ENCODE data around the gene EPHA2. TPM values are rescaled to one million over a fixed set of nuclear protein-coding genes. Genes with fewer than 3 reads are reported as not detected.
"Not testable (repeated sequence)": the region's sequence is repeated elsewhere in the genome, so short reads cannot be mapped to it uniquely, and the experiment has no call there.

The EPHA2 gene
- polyA plus RNA-seq, 12 donors = 4.3 to 15.3 (median 6.5) TPM; not detected in 1

DNA sequence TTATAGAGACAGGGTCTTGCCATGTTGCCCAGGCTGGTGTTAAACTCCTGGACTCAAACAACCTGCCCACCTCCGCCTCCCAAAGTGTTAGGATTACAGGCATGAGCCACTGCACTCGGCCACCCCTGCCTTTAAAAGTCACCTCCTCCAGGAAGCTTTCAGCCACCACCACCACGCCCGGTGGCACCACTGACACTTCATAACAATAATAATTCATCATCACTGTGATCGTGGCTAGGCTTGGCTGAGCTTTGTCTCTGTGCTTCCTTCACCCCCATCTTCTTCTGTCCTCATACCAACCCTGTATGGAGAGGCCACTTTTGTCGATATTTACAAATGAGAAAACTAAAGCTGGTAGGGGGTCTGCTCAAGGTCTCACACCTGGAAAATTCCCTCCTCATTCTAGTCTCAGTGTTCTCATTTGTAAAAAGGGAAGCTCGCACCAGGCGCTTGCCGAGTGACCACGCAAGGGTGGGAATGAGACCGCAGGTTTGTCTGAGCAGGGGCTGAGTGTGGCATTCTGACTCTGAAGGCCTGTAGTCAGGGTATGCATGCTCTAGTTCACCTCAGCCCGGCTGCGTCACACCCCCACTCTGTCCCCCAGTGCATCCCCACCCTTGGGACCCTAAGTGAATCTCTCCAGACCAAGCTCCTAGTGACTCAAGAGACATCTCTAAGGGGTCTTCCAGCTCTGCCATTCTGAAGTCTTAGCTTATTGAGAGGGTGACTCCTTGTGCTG lies 12.9 kb upstream of the EPHA2 start:
- no peak for DNase-seq

DNA sequence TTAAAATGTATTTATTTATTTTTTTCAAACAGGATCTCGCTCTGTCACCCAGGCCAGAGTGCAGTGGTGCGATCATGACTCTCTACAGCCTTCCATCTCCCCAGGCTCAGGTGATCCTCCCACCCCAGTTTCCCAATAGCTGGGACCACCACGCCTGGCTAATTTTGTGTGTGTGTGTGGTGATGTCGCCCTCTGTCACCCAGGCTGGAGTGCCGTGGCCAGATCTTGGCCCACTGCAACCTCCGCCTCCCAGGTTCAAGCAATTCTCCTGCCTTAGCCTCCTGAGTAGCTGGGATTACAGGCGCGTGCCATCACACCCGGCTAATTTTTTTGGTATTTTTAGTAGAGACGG lies 12.3 kb upstream of the EPHA2 start:
- not testable (repeated sequence) for DNase-seq

DNA sequence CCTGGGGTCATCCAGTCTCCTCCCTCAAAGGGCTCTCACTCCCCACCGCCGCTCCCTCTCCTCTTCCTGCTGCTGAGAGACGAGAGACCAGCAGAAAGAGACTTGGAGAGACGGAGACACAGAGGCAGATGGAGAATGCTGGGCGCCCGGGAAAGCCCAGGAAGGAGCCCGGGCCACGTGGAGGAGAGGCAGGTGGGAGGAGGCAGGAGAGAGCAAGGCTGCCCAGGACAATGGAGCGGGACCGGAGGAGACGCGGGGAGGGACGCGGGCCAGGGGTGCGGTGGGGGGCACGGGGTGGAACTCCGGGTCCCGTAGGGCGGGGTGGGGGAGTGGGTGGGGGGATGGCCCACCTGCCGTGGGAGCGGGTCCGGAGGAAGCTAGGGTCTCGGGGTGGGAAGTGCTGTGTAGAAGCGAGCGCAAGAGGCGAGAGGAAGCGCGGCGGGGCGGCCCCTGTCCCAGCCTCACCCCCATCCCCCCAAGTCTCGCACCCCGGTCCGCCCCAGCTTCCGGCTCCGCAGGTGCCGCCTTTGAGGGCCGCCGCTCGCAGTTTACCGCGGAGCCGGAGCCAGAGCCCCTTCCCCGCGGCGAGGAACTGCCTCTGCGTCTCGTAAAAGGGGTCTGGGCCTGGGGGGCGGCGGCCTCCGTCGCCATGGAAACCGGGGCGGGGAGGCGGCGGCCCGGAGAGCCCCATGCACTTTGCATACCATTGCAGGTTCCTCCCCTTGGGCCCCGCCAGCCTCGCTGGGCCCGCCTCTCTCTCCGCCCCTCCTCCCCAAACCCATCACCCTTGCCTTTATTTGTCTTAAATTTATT lies 11.7 kb upstream of the EPHA2 start:
- no peak for DNase-seq

DNA sequence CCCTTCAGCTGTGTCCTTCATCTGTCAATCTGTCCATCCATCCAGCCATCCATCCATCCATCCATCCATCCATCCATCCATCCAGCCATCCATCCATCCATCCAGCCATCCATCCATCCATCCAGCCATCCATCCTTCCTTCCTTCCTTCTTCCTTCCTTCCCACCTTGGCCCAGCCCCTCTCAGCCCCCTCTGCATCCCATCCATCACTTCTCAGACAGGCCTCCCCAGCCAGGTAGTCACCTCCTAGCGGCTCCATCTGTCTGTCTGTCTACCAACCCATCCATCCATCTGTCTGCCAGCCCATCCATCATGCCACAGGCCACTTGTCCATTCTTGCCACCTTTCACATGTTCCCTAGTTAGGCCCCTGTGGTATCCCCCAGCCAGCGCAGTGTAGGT lies 10.2 kb upstream of the EPHA2 start:
- DNase-seq = no peak

DNA sequence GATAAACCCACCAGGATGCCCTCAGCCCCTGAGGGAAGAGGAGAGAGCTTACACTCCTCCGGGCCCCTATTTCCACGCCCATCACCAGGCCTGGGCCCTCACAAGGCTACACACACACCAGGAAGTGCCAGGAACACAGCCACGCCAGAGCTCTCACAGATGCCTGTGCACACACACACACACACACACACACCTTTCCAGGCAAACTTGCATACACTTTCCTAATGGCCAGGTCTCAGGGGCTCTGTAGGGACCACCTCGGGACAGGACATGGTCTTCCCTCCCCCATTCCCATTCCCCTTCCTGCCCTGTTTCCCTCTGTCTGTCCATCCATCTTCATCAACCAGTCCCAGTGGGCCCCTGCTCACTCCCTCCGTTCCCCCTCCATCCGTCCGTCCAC lies 9.7 kb upstream of the EPHA2 start:
- no peak for DNase-seq

DNA sequence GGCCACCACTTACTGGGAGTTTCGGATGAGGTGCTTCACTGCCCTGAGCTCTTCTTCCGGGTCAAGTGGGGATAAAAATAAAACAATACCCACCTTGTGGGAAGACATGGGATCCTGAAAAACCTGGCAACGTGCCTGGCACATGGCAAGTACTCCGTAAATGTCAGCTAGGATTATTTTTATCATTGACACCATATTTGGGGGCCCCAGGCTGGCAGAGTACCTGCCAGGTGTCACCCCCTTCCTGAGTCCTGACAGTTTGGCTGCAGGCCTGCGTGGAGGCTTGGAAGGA lies 9.2 kb upstream of the EPHA2 start:
- no peak for DNase-seq

DNA sequence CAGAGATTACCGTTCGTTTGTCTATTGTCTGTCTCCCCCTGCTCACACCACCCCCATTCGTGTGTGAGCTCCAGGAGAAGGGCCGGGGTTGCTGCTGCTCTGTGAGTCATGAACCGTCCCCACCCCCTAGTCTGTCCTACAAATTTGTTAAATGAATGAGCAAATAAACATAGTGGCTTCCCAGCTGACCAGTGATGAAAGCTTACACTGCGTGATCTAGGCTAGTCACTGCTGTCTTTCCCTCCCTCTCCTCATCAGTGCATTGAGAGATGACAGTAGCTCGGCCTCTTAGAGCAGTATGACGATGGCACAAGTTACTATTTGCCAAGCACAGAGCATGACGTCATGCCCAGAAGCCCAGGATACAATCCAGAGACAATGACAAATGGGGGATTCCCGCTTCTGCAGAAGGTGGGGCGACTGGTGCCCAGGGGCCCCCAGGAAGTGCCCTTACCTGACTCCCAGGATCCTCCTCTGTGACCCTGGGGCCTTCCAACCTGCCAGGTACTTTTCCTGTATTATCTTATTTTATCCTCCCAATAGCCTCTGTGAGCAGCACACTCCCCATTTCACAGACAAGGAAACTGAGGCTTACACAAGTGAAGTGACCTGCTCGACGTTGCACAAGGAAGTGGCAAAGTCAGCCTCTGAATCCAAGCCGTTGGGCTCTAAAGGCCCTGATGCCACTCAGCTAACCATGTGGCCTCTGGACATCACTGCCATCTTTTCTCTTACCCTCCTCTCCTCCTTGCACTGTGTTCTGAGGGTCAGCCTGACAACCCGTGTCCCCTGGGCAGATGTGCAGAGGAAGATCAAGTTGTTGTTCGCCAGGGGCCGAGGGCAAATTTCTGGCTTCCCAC lies 8.6 kb upstream of the EPHA2 start:
- no peak for DNase-seq

DNA sequence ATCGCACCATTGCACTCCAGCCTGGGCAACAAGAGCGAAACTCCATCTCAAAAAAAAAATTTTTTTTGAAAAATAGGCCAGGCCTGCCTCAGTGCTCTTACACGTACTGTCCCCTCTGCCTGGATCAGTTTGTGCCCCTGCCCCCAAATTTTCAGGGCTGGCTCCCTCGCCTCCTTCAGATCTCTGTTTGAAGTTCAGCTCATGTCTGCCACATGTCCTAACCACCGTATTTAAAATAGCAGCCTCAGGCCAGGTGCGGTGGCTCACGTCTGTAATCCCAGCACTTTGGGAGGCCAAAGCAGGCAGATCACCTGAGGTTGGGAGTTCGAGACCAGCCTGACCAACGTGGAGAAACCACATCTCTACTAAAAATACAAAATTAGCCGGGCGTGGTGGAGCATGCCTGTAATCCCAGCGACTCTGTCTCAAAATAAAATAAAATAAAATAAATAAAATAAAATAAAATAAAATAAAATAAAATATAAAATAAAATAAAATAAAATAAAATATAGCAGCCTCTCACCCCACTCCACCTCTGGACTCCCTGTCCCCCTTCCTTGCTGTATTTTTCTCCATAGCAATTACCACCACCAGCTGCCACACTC lies 7.8 kb upstream of the EPHA2 start:
- DNase-seq = not testable (repeated sequence)

DNA sequence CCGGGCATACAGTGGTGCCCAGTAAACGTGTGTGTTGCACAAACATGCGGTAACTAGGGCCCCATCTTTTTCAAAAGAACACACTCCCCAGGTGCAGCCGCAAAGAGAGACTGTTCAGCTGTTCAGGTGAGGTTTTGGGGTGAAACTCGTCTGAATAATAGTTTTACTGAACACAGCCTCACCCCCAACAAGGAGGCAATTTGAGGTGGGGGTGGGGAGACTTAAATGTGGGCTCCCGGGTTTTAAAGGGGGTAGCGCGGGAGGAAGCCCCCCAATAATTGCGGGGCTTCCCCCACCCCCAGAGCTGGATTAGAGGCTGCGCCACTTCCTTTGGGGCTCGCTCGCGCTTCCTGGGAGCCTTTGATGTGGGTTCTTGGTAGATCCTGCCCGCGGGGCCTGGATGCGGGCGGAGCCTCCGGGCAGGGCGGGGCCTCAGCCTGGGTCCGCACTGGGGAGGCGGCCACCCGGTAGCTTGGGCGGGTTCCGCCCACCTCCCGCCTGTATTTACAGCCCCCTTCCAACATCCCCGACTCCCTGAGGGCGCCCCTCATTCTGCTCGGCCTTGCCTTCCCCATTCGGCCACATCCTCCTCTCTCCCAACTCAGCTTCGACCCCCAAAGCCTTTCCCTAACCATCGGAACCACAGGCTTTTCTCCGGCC lies 6.4 kb upstream of the EPHA2 start:
- DNase-seq = no peak

DNA sequence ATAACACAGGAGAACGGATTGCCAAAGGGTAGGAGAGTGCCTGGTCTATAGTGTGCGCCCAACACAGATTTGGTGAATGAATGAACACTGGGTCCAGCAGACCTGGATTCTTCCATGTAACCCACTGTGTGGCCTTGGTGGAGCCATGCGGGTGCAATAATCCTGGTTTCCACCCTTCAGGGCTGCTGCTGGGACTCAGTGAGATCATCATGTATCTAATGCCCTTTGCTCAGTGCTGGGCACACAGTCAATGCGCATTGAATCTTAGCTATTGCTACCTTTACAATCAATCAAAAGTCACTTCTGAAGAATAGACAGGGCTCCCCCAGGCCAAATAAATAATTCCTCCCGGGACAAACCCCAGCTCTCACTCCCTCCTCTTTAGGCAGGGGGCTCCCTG lies 5.8 kb upstream of the EPHA2 start:
- DNase-seq = no peak

DNA sequence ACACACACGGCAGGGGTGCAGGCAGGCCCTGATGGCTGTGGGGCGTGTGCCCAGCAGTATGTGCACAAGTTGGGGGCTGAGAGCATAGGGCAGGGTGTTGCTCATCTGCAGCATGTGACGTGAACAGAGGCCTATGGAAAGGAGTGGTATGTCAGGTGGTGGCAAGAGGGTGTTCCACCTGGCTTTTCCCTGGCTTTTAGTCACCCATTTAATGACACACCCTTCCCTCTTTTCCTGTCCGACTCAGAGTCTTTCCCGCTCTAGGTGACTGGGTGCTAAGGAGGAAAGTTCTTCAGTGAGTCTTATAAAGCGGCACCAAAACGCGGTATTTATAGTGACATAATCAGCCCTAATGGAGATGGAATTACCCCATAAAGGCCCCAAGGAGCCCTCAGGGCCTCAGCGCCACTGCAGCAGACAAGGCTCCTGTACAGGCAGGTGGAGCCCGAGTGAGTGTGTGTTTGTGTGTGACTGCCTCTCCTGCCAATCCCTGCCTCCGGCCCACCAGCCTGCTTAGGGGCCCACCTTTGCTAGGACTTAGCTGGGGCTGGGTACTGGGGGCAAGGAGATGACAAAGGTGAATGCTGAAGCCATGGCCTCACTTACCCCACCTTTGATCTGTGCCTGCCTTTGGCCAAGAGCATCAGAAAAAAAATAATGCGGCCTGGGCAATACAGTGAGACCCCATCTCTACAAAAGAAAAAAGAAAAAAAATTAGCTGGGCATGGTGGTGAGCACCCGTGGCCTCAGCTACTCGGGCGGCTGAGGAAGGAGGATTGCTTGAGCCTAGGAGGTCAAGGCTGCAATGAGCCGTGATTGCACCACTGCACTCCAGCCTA lies 3.3 kb upstream of the EPHA2 start:
- DNase-seq = no peak

DNA sequence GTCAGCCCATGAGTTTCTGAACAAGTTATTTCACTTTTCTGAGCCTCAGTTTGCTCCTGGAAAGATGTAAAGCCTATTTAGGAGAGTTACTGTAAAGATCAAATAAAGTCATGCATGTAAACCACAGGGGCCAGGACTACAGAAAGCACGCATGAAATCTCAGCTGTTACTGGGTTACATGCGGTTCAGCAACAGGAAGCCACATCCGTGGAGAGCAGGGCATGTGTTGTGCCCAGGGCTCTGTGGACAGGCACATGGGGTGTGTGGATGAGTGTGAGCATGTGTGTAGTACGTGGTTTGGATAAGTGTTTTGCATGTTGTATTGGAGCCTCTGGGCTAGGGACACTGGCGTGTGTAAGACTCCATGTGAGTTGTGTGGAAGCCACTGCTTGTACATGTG lies 2.2 kb upstream of the EPHA2 start:
- DNase-seq = no peak

DNA sequence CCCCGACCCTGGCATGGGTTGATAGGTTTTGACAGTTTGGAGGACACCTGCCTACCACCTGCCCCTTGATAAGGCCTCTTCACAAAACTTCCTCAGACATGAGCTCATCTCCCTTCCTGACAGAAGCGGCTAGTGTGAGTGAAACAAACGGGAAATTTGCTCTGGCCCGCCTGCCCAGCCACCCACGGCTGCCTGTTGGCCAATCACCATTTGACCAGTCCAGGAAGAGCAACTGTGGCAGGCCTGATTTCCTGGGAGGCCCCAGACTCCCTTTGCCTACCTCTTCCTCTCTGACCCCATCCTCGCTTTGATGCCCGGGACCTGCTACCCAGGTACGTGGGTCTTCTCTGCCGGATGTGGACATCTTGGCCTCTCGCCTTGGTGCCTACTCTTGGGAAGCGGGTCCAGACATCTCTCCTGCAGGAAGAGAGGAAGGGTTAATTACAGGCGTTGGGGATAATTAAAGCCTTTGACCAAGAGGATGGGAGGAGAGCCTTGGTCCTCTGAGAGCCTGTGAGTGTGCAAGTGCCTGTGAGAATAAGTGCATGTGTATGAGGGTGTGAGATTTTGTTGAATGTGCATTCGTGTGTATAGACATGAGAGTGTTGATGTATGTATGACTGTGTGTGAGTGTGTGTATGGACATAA lies 1.1 kb upstream of the EPHA2 start:
- no peak for DNase-seq

DNA sequence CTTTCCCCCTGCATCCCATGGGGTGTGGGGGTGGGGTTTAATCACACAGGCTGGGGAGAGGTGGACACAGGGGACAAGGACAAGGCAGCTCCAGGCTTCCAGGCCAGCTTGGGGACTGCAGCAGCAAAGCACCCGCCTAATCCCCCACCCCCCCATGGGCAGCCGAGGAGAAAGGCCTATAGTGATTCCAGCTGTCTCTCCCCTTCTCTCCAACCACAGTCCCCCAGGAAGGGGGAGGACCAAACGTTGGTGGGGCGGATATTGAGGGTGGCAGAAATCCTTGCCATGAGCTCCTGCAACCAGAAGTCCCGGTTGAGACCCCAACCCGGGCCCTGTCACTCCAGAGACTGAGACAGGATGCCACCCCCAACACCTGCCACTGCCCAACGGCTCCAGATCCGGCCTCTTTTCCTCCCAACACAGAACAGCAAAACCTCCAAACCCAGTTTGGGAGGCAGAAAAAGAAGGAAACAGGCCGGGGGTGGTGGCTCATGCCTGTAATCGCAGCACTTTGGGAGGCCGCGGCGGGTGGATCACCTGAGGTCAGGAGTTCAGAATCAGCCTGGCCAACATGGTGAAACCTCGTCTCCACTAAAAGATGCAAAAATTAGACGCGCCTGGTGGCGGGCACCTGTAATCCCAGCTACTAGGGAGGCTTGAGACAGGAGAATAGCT lies 1.7 kb downstream of the EPHA2 start:
- no peak for DNase-seq

DNA sequence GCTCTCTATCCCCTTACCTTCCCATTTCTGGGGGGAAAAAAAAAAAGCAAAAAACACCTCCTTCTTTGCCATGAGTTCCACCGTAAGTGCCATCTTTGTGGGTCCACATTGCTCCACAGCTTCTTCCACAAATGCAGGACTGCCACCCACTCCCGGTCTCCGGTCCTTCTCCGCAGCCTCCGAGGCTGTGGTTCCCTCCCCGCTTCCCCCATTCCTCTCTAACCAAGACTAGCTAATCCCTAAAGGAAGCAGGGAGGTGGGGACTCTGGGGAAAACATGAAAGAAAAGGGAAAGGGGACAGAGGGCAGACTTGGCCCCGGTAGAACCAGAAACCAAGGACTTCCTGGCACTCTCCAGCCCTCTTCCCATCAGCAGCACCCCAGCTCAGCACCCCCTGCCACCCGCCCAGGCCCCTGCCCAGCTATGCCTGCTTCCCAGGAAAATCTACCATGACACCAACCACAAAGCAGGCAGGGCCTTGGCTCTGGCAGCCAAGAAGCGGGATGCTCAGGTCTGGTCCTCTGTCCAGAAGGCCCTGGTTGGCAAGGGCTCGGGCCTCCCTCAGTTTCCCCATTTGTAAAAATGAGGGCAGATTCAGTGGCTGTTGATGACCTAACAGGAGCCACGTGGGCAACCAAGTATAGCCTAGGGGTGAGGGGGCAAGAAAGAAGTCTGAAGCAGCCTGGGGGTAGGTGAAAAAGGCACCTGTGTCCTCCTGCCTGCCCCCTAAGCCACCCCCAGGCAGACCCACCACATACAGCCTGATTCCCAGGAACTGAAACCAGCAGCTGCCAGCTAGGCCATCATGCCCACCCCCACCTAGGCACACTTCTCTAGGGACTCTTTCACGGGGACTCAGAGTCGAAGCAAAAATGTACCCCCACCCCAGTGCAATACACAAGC lies 2.5 kb downstream of the EPHA2 start:
- DNase-seq = no peak

DNA sequence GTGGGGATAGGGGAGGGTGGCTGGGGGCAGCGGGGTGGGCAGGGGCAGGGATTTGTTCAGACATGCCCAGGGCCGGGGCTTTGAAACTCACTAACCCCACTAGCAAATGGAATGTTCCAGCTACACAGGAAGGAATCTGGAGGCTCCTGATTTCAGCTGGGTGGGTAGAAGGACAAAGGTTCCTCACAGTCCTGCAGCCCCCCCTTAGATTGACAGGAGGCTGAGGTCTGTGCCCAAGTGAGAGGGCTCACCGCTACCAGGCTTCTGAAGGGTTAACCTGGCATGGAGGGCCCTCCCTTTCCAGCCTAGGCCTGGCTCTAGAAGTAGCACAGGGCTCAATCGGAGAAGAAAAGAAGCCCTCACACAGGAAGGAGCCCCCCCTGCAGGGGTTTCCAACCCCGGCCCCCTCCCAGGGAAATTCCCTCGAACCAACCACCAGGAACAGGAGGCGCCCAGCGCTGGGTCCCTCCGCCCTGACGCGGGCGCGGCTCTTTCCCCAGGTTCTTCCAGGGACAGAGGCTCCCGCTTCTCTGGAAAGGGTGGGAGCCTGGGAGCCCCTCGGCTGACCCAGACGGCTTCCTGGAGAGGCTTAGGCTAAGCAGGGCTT lies 3.3 kb downstream of the EPHA2 start:
- DNase-seq = no peak

DNA sequence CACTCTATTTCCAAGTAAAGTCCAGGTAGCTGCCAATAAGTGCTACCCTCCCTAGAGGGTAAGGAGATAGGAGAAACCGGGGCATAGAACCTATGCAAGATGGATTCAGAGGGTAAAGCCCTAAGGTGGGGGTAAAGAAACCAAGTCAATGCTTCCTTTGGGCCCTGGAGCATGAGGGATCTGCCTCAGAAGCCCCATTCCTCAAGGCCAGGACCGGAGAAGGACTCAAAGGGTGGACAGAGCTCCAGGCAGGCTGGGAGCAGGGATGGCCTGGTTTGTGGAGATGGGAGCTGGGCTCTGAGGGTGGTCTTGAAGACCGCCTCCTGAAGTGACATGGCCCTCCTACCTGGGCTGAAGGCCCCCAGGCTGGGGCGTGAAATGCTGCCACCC lies 3.9 kb downstream of the EPHA2 start:
- no peak for DNase-seq
